Spleen (tissue), 11 donors: ENCODE data around the gene REC114. TPM values are rescaled to one million over a fixed set of nuclear protein-coding genes. Genes with fewer than 3 reads are reported as not detected.
"Not testable (repeated sequence)": the region's sequence is repeated elsewhere in the genome, so short reads cannot be mapped to it uniquely, and the experiment has no call there.

Experiments used
- DNase-seq: peaks from one replicate; pipeline ENCODE4 v3.0.0-alpha.2; 2020
- H3K27ac ChIP-seq, 8 donors: fragments of 200-600 bp; sonication (generic) in 7 of 8; 1 replicate in 4 of 8; 2 replicates in 4 of 8; pipeline versions ENCODE4 v1.5.0 to v1.8.0; 2016 to 2021; ENCODE audit warnings: inconsistent platforms in 4 of 8, mild to moderate bottlenecking in 4 of 8, moderate library complexity in 1 of 8
- H3K27me3 ChIP-seq, 7 donors: fragments of 200-600 bp; sonication (generic) in 6 of 7; replicated peaks in 1 of 7; 1 replicate in 4 of 7; 2 replicates in 3 of 7; pipeline versions ENCODE4 v1.5.0 to v1.8.0; 2016 to 2021; ENCODE audit warnings: inconsistent platforms in 3 of 7, mild to moderate bottlenecking in 1 of 7
- H3K36me3 ChIP-seq, 6 donors: fragments of 200-600 bp; sonication (generic) in 5 of 6; 1 replicate in 4 of 6; 2 replicates in 2 of 6; pipeline versions ENCODE4 v1.5.0 to v1.8.0; 2016 to 2021; ENCODE audit warnings: inconsistent platforms in 2 of 6
- H3K4me1 ChIP-seq, 6 donors: fragments of 200-600 bp; sonication (generic) in 5 of 6; 1 replicate in 3 of 6; 2 replicates in 3 of 6; pipeline versions ENCODE4 v1.5.0 to v1.8.0; 2016 to 2021; ENCODE audit warnings: inconsistent platforms in 3 of 6
- H3K4me3 ChIP-seq, 8 donors: fragments of 200-600 bp; sonication (generic) in 7 of 8; 1 replicate in 4 of 8; 2 replicates in 4 of 8; pipeline versions ENCODE4 v1.5.0 to v1.8.0; 2016 to 2021; ENCODE audit warnings: inconsistent platforms in 4 of 8, mild to moderate bottlenecking in 4 of 8, moderate library complexity in 2 of 8
- H3K9me3 ChIP-seq, 8 donors: fragments of 200-600 bp; sonication (generic) in 7 of 8; 1 replicate in 4 of 8; 2 replicates in 4 of 8; pipeline versions ENCODE4 v1.5.0 to v1.8.0; 2016 to 2021; ENCODE audit warnings: inconsistent platforms in 4 of 8
- POLR2A ChIP-seq, 3 donors: fragments of 450-650 bp; IDR thresholded peaks; one replicate each; pipeline ENCODE4 v1.5.1; 2017; ENCODE audit warnings: antibody characterized with exemption in 3 of 3, mild to moderate bottlenecking in 1 of 3
- POLR2AphosphoS5 ChIP-seq, 3 donors: sonication (generic); formaldehyde crosslinking; IDR thresholded peaks; one replicate each; pipeline ENCODE4 v1.5.1; 2017; ENCODE audit warnings: antibody characterized with exemption in 3 of 3
- WGBS, 5 donors: extraction: QIAGEN DNeasy Blood & Tissue Kit in 3 of 5; methylation state at CpG; one replicate each; pipeline versions ENCODE4 v1.1.5 to v1.1.7; 2013 to 2018; 5-methylcytosine and 5-hydroxymethylcytosine counted together
- intact Hi-C: fragments of 100-400 bp; cut with DNase I; formaldehyde crosslinking; loops from one replicate; pipeline ENCODE4 v1.15.0; 2023; ENCODE audit warnings: low total_unique reads
- polyA plus RNA-seq, 3 donors: library from polyadenylated mRNA; stranded (reverse); fragments of 200-250 nt; gene quantifications; one replicate each; pipeline ENCODE4 v1.2.1, GENCODE V29; 2013
- total RNA-seq, 7 donors: library from RNA; depleted of rRNA in 3 of 7; stranded (reverse); fragments of >200 nt in 3 of 7; fragmentation: NEBNext Ultra II Directional in 4 of 7; extraction: Animal tissue kit (Norgen Biotek cat#: 25700) in 4 of 7; gene quantifications; one replicate each; pipeline versions ENCODE4 v1.1.0 to v1.2.1, GENCODE V29; 2016 to 2021
- TF ChIP-seq, protein P1 (sequence below), 11 experiments: fragments of 200-600 bp in 7 of 11; fragments of 450-650 bp in 4 of 11; sonication (generic) in 4 of 11; IDR thresholded peaks in 8 of 11; conservative IDR thresholded peaks in 3 of 11; 1 replicate in 7 of 11; 2 replicates in 4 of 11; pipeline versions ENCODE4 v1.4.0 to v1.8.0; 2016 to 2021; ENCODE audit warnings: antibody characterized with exemption in 11 of 11, inconsistent platforms in 4 of 11, mild to moderate bottlenecking in 1 of 11
- donor health status: healthy with polysubstance abuse.
- donor health status: DM: no; HTN: no; CAD: no; lungs with moderate emphysema.
- donor health status: DM: no; HTN: no; CAD: no.
- donor health status: Bipolar disorder and iron deficiency.
- donor health status: healthy.
- donor health status: DM: no; HTN: no; CAD: no.
- donor health status: DM: yes; HTN: yes; CAD: no.

Gene REC114
- total and polyA plus RNA-seq, 10 donors = not detected

DNA sequence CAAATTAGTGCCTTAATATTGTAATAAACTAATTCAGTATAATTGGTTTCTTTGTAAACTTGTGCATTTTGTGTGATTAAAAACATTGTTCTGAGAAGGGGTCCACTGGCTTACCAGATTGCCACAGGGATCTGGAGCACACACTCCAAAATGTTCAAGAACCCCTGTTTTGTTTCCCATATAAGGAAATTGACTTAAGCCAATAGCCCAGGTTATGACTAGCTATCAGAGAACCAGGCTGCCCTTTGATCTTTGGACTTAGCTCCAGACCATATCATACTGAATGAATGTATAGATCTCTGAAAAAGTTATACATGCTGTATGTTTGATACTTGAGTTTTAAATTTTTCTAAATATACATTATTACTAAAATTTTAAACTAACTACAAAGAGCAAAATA, 98.5 kb downstream of the REC114 start:
- no peaks in the 10 kb centered on the region for H3K9me3 ChIP-seq
- no peak overlapping the region for H3K27ac ChIP-seq
- H3K4me1 ChIP-seq = no peaks in the 10 kb centered on the region
- no peaks in the 10 kb centered on the region for H3K27me3 ChIP-seq
- TF ChIP-seq, protein P1, sequence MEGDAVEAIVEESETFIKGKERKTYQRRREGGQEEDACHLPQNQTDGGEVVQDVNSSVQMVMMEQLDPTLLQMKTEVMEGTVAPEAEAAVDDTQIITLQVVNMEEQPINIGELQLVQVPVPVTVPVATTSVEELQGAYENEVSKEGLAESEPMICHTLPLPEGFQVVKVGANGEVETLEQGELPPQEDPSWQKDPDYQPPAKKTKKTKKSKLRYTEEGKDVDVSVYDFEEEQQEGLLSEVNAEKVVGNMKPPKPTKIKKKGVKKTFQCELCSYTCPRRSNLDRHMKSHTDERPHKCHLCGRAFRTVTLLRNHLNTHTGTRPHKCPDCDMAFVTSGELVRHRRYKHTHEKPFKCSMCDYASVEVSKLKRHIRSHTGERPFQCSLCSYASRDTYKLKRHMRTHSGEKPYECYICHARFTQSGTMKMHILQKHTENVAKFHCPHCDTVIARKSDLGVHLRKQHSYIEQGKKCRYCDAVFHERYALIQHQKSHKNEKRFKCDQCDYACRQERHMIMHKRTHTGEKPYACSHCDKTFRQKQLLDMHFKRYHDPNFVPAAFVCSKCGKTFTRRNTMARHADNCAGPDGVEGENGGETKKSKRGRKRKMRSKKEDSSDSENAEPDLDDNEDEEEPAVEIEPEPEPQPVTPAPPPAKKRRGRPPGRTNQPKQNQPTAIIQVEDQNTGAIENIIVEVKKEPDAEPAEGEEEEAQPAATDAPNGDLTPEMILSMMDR (IDR thresholded peaks at IDR 0.05 in 8 of 11, conservative IDR thresholded peaks at IDR 0.05 in 3 of 11) = no peak
- TF ChIP-seq POLR2A (IDR thresholded peaks at IDR 0.05) (no peak), POLR2AphosphoS5 (IDR thresholded peaks at IDR 0.05) (no peak)
- H3K36me3 ChIP-seq = peaks cover 0 to 18% (median 0%) of the 10 kb centered on the region in 6 donors
- DNase-seq = no peak
- no peak overlapping the region for H3K4me3 ChIP-seq
- intact Hi-C loops = no loop called here

DNA sequence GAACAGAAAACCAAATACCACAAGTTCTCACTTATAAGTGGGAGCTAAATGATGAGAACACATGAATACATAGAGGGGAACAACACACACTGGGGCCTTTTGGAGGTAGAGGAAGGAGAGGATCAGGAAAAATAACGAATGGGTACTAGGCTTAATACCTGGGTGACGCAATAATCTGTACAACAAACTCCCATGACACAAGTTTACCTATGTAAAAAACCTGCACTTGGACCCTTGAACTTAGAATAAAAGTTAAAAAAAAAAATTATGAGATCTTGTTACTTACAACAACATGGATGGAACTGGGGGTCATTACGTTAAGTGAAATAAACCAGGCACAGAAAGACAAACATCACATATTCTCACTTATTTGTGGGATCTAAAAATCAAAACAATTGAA, 106.0 kb downstream of the REC114 start:
- H3K4me3 ChIP-seq, H3K27me3 ChIP-seq, H3K9me3 ChIP-seq, H3K27ac ChIP-seq, intact Hi-C loops, DNase-seq: not testable (repeated sequence)
- peaks cover 0 to 12% (median 2%) of the 10 kb centered on the region in 6 donors for H3K4me1 ChIP-seq
- 90 to 96% (median 95%) methylated on average over 3 of the region's 3 CpGs for WGBS, 5 donors
- peaks cover 0 to 18% (median 0%) of the 10 kb centered on the region in 6 donors for H3K36me3 ChIP-seq

DNA sequence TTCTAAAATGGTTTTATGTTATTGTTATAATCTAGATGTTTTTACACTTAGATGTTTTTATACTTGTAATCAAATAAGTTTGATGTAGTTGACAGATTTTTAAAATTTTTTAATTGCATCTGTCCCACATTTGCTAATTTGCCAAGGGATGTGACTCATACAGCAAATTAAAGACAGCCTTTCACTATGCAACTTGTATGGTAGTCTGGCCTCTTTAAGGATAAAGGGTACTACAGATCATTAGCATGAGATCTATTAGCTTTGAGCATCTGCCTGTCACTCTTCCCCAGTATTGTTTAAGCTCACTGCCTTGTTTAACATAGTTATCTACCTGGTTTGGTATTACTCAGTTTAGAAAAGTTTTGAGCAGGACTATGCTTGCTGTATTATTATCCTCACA, 107.2 kb downstream of the REC114 start:
- Histone ChIP-seq H3K9me3 (no peaks in the 10 kb centered on the region), H3K36me3 (peaks cover 0 to 22% (median 0%) of the 10 kb centered on the region in 6 donors), H3K27ac (no peak overlapping the region), H3K4me3 (no peak overlapping the region), H3K4me1 (peaks cover 0 to 12% (median 2%) of the 10 kb centered on the region in 6 donors), H3K27me3 (no peaks in the 10 kb centered on the region)
- intact Hi-C loops = loop anchor here (5.0 kb wide), 1 partner anchor 152 kb away; no protein-coding TSS in a partner anchor
- no peak for TF ChIP-seq POLR2AphosphoS5 (IDR thresholded peaks at IDR 0.05)
- TF ChIP-seq POLR2A (IDR thresholded peaks at IDR 0.05) = no peak
- TF ChIP-seq, protein P1 (IDR thresholded peaks at IDR 0.05 in 8 of 11, conservative IDR thresholded peaks at IDR 0.05 in 3 of 11) = no peak
- no peak for DNase-seq

DNA sequence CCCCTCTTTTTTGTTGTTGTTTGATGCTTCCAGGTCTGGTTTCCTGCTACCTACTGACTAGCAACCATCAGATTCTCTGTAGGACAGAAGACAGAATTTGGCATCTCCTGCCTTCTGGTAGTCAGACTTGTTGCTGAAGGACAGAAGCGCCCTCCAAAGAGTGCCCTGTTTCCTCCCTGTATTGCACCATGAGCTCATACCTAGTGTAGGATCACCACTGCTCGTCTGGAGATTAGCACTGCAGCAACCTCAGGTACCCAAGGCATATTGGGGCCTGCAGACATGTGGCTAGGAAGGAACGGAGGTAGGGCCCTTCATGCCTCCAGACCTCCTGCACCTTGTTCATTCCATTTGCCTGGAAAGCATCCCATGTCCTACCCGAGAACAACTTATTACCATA, 112.1 kb downstream of the REC114 start:
- no peaks in the 10 kb centered on the region for H3K9me3 ChIP-seq
- no peaks in the 10 kb centered on the region for H3K27me3 ChIP-seq
- peaks cover 0 to 61% (median 20%) of the 10 kb centered on the region in 6 donors for H3K36me3 ChIP-seq
- TF ChIP-seq, protein P1 (IDR thresholded peaks at IDR 0.05 in 8 of 11, conservative IDR thresholded peaks at IDR 0.05 in 3 of 11) = no peak
- TF ChIP-seq POLR2A (IDR thresholded peaks at IDR 0.05) (no peak), POLR2AphosphoS5 (IDR thresholded peaks at IDR 0.05) (no peak)
- H3K27ac ChIP-seq = no peak overlapping the region
- intact Hi-C loops = no loop called here
- no peak for DNase-seq
- H3K4me1 ChIP-seq = peaks cover 0 to 10% (median under 1%) of the 10 kb centered on the region in 6 donors
- no peak overlapping the region for H3K4me3 ChIP-seq
- 80 to 95% (median 88%) methylated on average over 4 of the region's 4 CpGs for WGBS, 5 donors

DNA sequence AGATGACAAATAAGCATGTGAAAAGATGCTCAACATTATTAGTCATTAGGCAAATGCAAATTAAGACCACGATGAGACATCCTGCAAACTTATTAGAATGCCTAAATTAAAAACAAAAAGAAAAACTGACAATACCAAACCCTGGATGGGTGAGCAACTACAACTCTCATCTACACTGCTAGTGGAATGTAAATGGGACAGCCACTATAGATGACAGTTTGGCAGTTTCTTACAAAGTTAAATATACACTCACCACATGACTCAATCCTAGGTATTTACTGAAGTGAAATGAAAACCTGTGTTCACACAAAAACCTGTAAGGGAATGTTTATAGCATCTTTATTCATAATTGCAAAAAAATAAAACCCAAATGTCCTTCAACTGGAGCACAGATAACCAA, 115.6 kb downstream of the REC114 start:
- no peaks in the 10 kb centered on the region for H3K27me3 ChIP-seq
- peaks cover 0 to 6% (median 0%) of the 10 kb centered on the region in 6 donors for H3K4me1 ChIP-seq
- no peaks in the 10 kb centered on the region for H3K9me3 ChIP-seq
- peaks cover 0 to 93% (median 47%) of the 10 kb centered on the region in 6 donors for H3K36me3 ChIP-seq
- no peak for TF ChIP-seq POLR2AphosphoS5 (IDR thresholded peaks at IDR 0.05)
- no peak for TF ChIP-seq POLR2A (IDR thresholded peaks at IDR 0.05)
- TF ChIP-seq, protein P1 (IDR thresholded peaks at IDR 0.05 in 8 of 11, conservative IDR thresholded peaks at IDR 0.05 in 3 of 11) = no peak
- H3K27ac ChIP-seq = no peak overlapping the region
- DNase-seq = no peak
- intact Hi-C loops = no loop called here
- WGBS, 5 donors = 68 to 84% (median 82%) methylated on average over 1 of the region's 1 CpG
- no peak overlapping the region for H3K4me3 ChIP-seq
